ENCODE data around the gene RNF44. TPM values are rescaled to one million over a fixed set of nuclear protein-coding genes. Genes with fewer than 3 reads are reported as not detected.

The RNF44 gene
- total and polyA plus RNA-seq, 2 donors (not counting 3 experiments of a cell fraction or from before 2014, with no cell fraction given): 19.8 to 50.2 TPM

DNA sequence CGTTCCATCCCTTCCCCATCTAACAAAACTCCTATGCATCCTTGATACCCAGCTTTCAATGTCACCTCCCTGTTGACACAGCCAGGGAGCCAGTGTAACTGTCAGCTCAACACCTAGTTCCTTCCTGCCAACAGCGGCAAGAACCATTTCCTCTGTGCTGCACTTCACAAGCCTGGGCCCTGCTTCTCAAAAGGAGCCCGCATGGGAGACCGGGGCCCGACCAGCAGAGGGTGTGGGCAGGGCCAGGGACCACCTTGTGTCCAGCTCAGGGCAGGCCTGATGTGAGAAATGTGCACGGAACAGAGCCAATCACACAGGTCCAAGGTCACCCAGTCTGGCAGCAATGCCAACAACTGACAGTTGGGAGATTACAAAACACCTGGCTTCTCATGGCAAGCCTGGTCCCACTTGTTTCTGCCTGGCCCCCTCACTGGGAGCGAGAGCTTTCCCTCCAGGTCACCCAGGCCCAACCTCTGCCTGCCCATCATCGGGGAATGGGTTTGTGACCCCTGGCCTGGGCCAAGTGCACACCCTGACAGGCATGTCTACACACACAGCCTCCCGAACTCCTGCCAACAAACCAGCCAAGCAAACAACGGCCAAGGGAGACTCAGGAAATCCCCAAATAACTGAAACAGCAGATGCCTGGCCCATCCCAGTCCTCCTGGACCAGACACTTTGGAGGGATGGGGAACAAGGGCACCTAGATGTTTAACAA is 3.1 kb downstream of the RNF44 start:
- H3K27me3 ChIP-seq (ENCODE audit: control insufficient read depth in 2 of 2, insufficient read depth in 2 of 2, low read length in 2 of 2): no peaks in the 10 kb centered on the region
- no peak for TF ChIP-seq EZH2 (IDR thresholded peaks at IDR 0.05; ENCODE audit: borderline replicate concordance, low read depth, low read length, severe bottlenecking)
- TF ChIP-seq, protein P1, sequence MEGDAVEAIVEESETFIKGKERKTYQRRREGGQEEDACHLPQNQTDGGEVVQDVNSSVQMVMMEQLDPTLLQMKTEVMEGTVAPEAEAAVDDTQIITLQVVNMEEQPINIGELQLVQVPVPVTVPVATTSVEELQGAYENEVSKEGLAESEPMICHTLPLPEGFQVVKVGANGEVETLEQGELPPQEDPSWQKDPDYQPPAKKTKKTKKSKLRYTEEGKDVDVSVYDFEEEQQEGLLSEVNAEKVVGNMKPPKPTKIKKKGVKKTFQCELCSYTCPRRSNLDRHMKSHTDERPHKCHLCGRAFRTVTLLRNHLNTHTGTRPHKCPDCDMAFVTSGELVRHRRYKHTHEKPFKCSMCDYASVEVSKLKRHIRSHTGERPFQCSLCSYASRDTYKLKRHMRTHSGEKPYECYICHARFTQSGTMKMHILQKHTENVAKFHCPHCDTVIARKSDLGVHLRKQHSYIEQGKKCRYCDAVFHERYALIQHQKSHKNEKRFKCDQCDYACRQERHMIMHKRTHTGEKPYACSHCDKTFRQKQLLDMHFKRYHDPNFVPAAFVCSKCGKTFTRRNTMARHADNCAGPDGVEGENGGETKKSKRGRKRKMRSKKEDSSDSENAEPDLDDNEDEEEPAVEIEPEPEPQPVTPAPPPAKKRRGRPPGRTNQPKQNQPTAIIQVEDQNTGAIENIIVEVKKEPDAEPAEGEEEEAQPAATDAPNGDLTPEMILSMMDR (IDR thresholded peaks at IDR 0.05; ENCODE audit: extremely low read depth in 1 of 2, insufficient read depth in 1 of 2, low read depth in 1 of 2, low read length in 2 of 2): peak in 1 of 2 donors; percentile 2
- TF ChIP-seq FOS (IDR thresholded peaks at IDR 0.05; ENCODE audit: borderline replicate concordance, insufficient read depth, low read length): no peak
- POLR2A ChIA-PET: no interaction called here
- intact Hi-C loops (cut with micrococcal nuclease): loop anchor here (10.0 kb wide), 2 partner anchors 461 to 961 kb away; partner anchors contain the start of gene PDLIM7
- no peaks in the 10 kb centered on the region for H3K9me1 ChIP-seq (replicated peaks; ENCODE audit: control insufficient read depth, extremely low read depth, insufficient read depth, low read length)
- DNase-seq (ENCODE audit: low read depth, low spot score) (peak; percentile 44), FAIRE-seq (peak; percentile 43)
- BruUV-seq (replicated peaks): no TSS peak
- H3K4me2 ChIP-seq (ENCODE audit: insufficient read depth, low read length): no peak overlapping the region
- peaks cover 33% of the 10 kb centered on the region for H3K79me2 ChIP-seq (ENCODE audit: control insufficient read depth, insufficient read depth, low read length)
- peaks cover 6 to 24% of the 10 kb centered on the region in 2 experiments for H3K36me3 ChIP-seq (ENCODE audit: control insufficient read depth in 2 of 2, extremely low read depth in 1 of 2, insufficient read depth in 2 of 2, low read length in 2 of 2)
- no peak overlapping the region for H2AFZ ChIP-seq (ENCODE audit: low read depth, low read length)
- dilution Hi-C loops (cut with MboI; ENCODE audit: extremely low pct_ligation_motif_present, low sequenced_read_pairs): no loop called here
- no peak overlapping the region for H3K27ac ChIP-seq (ENCODE audit: insufficient read depth, low read depth, low read length)
- H4K20me1 ChIP-seq (replicated peaks; ENCODE audit: control insufficient read depth, extremely low read depth, insufficient read depth, low read length): no peaks in the 10 kb centered on the region
- peaks cover 40% of the 10 kb centered on the region for H3K4me1 ChIP-seq (ENCODE audit: control insufficient read depth, extremely low read depth, insufficient read depth, low read length)
- no peaks in the 10 kb centered on the region for H3K9me3 ChIP-seq (replicated peaks; ENCODE audit: control insufficient read depth, insufficient read depth, low read length)
- H3K4me3 ChIP-seq (replicated peaks in 1 of 3; ENCODE audit: insufficient read depth in 1 of 3, low read depth in 1 of 3, low read length in 3 of 3): no peak overlapping the region
- no peak overlapping the region for H3K9ac ChIP-seq (replicated peaks; ENCODE audit: extremely low read depth, insufficient read depth, low read length)
- CTCF ChIA-PET: interaction anchor here (1.2 to 1.6 kb wide), 2 partner anchors 9 to 118 kb away, joined by 5 to 15 read pairs; partner anchors contain the start of gene CLTB

DNA sequence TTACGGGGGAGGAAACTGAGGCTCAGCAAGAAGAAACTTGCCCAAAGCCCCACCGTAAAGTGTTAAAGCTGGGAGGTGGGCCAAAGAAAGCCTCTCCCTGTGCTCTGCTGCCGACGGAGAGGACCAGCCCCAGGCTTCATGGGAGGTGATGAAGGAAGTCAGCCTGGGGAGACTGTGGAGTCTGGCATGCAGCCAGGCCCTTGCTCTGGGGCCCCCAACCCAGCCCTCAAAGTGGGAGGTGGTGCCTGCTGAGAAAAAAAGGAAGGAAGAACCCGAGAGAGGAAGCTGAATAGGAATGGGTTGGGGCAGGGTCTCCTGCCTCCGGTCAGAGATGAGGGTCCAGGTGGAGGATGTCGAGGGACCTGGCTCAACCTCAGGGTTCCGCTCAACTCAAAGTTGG is 3.8 kb downstream of the RNF44 start:
- Histone ChIP-seq H3K4me1 (ENCODE audit: control insufficient read depth, extremely low read depth, insufficient read depth, low read length) (peaks cover 33% of the 10 kb centered on the region), H4K20me1 (replicated peaks; ENCODE audit: control insufficient read depth, extremely low read depth, insufficient read depth, low read length) (no peaks in the 10 kb centered on the region), H3K9ac (replicated peaks; ENCODE audit: extremely low read depth, insufficient read depth, low read length) (no peak overlapping the region), H3K9me1 (replicated peaks; ENCODE audit: control insufficient read depth, extremely low read depth, insufficient read depth, low read length) (no peaks in the 10 kb centered on the region), H3K9me3 (replicated peaks; ENCODE audit: control insufficient read depth, insufficient read depth, low read length) (no peaks in the 10 kb centered on the region), H3K36me3 (ENCODE audit: control insufficient read depth in 2 of 2, extremely low read depth in 1 of 2, insufficient read depth in 2 of 2, low read length in 2 of 2) (peaks cover 9 to 30% of the 10 kb centered on the region in 2 experiments), H3K4me3 (replicated peaks in 1 of 3; ENCODE audit: insufficient read depth in 1 of 3, low read depth in 1 of 3, low read length in 3 of 3) (no peak overlapping the region), H3K27me3 (ENCODE audit: control insufficient read depth in 2 of 2, insufficient read depth in 2 of 2, low read length in 2 of 2) (no peaks in the 10 kb centered on the region), H3K79me2 (ENCODE audit: control insufficient read depth, insufficient read depth, low read length) (peaks cover 33% of the 10 kb centered on the region), H3K27ac (ENCODE audit: insufficient read depth, low read depth, low read length) (no peak overlapping the region), H2AFZ (ENCODE audit: low read depth, low read length) (no peak overlapping the region), H3K4me2 (ENCODE audit: insufficient read depth, low read length) (no peak overlapping the region)
- no peak for FAIRE-seq
- no TSS peak for BruUV-seq (replicated peaks)
- ChIA-PET CTCF (interaction anchor here (1.2 to 1.6 kb wide), 2 partner anchors 10 to 117 kb away, joined by 5 to 15 read pairs; partner anchors contain the start of gene CLTB), POLR2A (no interaction called here)
- dilution Hi-C loops (cut with MboI; ENCODE audit: extremely low pct_ligation_motif_present, low sequenced_read_pairs) (no loop called here), intact Hi-C loops (cut with micrococcal nuclease) (loop anchor here (10.0 kb wide), 2 partner anchors 461 to 961 kb away; partner anchors contain the start of gene PDLIM7)
- TF ChIP-seq FOS (IDR thresholded peaks at IDR 0.05; ENCODE audit: borderline replicate concordance, insufficient read depth, low read length) (no peak), EZH2 (IDR thresholded peaks at IDR 0.05; ENCODE audit: borderline replicate concordance, low read depth, low read length, severe bottlenecking) (no peak), JUN (IDR thresholded peaks at IDR 0.05; ENCODE audit: borderline replicate concordance, insufficient read depth, insufficient read length, low read depth) (no peak), MYC (IDR thresholded peaks at IDR 0.05; ENCODE audit: low read depth, low read length) (no peak), GATA2 (IDR thresholded peaks at IDR 0.05; ENCODE audit: insufficient read depth, insufficient read length, low read depth, low read length) (no peak)
- TF ChIP-seq, protein P2, sequence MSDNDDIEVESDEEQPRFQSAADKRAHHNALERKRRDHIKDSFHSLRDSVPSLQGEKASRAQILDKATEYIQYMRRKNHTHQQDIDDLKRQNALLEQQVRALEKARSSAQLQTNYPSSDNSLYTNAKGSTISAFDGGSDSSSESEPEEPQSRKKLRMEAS (IDR thresholded peaks at IDR 0.05; ENCODE audit: insufficient read depth, insufficient read length): no peak
- DNase-seq (ENCODE audit: low read depth, low spot score): no peak
